ENCODE measurements around the gene PRRX2.

PRRX2 gene

GRCh38 chr9:129679537-129679936 lies 14.1 kb downstream of the PRRX2 start:
- DNase-seq (ENCODE audit: low read depth) = no peak

DNA sequence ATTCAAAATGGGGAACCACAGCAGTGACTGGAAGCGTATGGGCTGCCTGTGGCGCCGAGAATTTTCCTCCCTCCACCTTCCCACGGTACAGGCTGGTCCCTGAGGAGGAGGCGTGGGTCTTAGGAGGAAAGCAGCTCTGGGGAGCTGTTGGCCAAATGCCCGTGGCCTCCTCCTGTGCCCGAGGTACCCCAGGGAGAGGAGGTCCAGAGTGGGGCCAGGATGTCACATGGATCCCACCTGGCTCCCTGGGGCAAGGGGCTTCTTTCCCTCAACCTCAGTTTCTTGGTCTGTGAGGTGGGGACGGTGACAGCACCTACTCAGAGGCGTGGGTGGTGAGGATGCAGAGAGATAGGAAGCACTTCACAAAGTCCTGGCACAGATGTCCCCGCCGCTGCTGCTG lies 16.5 kb downstream of the PRRX2 start:
- no peak for DNase-seq (ENCODE audit: low read depth)

- DNase-seq (ENCODE audit: low read depth) = no peak
Observed at GRCh38 chr9:129682381-129682780, 16.9 kb downstream of the PRRX2 start.

- no peak for DNase-seq (ENCODE audit: low read depth)
Observed at GRCh38 chr9:129685220-129685932, 19.9 kb downstream of the PRRX2 start.

DNA sequence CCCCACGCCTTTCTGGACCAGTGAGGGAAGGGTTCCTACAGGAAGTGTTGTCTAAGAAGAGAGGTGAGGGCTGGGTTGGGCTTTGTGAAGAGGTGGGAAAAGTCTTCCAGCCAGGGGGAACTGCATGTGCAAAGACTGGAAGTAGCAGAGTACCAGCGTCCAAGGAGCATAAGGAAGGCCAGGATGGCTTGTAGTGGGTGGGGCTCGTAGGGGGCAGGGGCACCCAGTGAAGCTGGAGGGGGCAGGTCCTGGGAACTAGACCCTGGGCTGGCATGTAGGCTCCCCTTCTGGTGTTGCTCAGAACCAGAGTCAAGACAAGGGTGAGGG lies 20.4 kb downstream of the PRRX2 start:
- DNase-seq (ENCODE audit: low read depth) = no peak

DNA sequence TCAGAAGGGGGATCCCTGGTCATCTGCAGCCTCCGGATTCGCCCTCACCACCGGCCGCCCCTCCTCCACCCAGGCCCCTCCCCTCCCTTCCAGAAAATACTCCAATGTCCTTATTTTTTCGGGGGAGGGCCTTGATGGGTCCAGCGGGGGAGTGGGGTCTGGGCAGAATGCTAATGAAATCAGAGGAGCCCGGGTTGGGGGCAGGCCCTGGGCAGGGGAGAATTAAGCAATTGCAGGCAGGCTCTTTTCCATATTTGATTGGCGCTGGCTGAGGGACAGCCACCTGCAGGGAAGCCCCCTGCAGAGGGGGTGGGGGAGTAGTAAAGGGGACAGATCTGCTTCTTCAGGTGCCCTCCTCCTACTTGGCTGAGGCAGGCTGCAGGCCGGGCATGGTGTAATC lies 21.3 kb downstream of the PRRX2 start:
- DNase-seq (ENCODE audit: low read depth) = no peak

GRCh38 chr9:129687391-129687790 lies 21.9 kb downstream of the PRRX2 start:
- DNase-seq (ENCODE audit: low read depth) = no peak

GRCh38 chr9:129688285-129689043 lies 23.0 kb downstream of the PRRX2 start:
- DNase-seq (ENCODE audit: low read depth) = no peak

DNA sequence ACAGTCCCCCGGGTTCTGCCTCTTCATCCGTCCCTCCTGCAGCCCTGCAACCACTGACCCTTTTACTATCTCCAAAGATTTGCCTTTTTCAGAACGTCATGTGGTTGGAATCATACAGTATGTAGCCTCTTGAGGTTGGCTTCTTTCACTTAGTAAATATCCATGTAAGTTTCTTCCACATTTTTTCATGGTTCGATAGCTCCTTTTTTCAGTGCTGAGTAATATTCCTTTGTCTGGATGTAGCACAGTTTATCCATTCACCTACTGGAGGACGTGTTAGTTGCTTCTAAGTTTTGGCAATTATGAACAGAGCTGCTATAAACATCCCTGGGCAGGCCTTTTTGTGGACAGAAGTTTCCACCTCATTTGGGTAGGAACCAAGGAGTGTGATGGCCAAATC lies 27.1 kb downstream of the PRRX2 start:
- no peak for DNase-seq (ENCODE audit: low read depth)

DNA sequence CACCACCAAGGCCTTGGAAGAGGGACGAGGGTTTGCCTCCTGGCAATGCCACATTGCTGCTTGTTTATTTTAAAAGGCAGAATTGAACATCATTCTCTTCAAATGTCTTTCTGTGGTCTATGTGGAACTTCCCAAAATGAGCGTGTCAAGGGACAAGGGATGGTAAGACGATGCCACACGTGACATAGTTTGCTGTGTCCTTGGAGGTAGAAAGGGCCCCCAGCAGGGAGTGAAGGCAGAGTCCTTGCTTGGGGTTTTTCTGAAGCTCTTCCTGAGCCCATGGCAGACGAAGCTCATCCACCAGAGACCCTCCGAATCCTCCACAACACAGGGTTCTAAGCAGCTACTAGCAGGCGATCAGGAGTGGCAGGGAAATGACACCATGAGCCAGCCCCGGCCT lies 28.3 kb downstream of the PRRX2 start:
- no peak for DNase-seq (ENCODE audit: low read depth)

- DNase-seq (ENCODE audit: low read depth) = no peak
Observed at GRCh38 chr9:129694243-129694646, 28.8 kb downstream of the PRRX2 start.

DNA sequence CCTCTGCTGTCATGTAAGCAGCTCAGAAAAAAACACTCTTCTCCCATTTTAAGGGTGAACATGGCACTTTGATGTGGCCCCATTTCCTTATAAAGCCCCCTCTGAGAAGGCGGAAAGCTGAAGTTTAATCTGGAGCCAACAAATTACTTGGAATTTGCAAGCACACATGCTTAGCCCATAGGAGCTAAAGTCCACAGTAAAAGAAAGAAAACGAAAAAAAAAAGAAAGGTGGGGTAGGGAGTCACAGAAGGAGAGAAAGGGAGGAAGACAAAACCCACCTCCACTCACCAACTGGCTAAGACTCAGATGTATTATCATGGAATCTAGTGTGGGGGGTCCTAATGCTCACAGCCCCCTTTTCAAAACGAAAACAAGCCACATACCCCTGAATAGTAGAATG lies 30.4 kb downstream of the PRRX2 start:
- no peak for DNase-seq (ENCODE audit: low read depth)

- DNase-seq (ENCODE audit: low read depth) = no peak
Observed at GRCh38 chr9:129696944-129697655, 31.7 kb downstream of the PRRX2 start.

GRCh38 chr9:129697656-129698253 lies 32.3 kb downstream of the PRRX2 start:
- DNase-seq (ENCODE audit: low read depth) = no peak

GRCh38 chr9:129698254-129698757 lies 32.9 kb downstream of the PRRX2 start:
- no peak for DNase-seq (ENCODE audit: low read depth)

GRCh38 chr9:129701054-129701453 lies 35.6 kb downstream of the PRRX2 start:
- DNase-seq (ENCODE audit: low read depth) = no peak

DNA sequence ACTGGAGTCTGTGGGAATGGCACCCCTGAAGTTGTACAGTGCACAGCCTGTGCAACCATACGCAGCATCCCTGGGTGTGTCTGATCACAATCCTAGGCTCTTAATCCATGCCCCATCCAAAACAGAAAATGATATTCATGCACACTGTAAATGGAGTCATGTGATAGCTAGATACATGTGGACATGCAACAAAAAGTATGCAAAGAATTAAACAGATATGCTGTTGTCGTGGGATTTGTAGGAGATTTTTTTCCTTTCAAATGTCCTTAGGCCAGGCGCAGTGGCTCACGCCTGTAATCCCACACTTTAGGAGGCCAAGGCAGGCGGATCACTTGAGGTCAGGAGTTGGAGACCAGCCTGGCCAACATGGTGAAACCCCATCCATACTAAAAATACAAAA lies 36.1 kb downstream of the PRRX2 start:
- no peak for DNase-seq (ENCODE audit: low read depth)

GRCh38 chr9:129702589-129703520 lies 37.4 kb downstream of the PRRX2 start:
- DNase-seq (ENCODE audit: low read depth) = peak; percentile 93

DNA sequence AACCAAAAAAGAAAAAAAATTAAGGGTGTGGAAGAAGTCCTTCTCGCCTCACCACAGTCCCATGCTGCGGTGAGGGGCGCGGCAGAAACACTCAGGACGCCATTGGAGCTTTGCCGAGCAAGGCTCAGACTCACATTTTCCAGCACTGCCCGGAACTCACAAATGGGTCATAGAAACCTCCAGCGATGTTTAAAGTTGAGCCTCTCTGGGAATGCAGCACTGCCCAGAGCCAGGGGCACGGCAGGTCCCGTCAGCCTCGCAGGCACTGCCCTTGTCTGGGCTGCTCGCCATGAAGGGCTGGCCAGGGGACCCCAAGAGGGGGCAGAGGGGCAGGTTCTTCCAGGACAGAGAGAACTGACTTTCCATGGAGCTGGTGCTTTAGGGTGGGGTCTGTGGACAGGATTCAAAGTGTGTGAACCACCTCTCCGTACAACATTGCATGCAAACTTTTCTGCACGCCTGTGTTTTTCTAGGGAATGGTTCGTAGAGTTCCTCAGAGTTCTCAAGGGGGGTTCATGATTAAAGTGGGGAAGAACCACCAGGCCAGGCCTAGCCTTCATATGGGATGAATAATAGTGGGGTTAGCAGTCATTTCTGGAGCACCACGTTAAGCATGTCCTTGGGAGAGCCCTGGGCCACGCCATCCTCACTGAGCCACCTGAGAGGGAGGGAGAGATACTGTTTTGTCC lies 38.4 kb downstream of the PRRX2 start:
- DNase-seq (ENCODE audit: low read depth) = no peak

DNA sequence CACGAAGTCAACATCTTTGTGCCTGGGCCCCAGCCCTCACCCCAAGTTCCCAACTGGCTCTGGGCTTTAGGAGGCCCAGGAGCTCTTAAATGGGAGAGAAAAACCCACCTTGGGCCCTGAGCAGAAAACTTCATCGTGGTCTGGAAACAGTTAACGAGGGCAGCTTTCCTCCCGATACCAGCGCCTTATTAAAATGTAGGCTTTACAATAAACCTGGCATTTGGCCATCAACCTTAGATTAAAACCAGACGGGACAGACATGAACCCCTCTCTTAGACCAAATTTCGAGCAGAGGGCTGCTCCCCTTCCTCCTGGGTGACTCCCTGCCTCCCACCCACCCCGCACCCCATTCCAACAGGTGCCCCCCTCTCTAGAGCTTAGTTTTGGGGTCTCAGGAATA lies 39.4 kb downstream of the PRRX2 start:
- no peak for DNase-seq (ENCODE audit: low read depth)

GRCh38 chr9:129708793-129709192 lies 43.3 kb downstream of the PRRX2 start:
- DNase-seq (ENCODE audit: low read depth) = no peak
